GM12801 (cell line): ENCODE results near the gene POFUT1.

ENCODE experiments used
- TF ChIP-seq, protein P1 (sequence below): IDR thresholded peaks from one replicate; pipeline ENCODE4 v1.5.1; 2011; ENCODE audit warnings: control low read depth; ENCODE audit not compliant: insufficient read length; ENCODE audit errors: extremely low read depth

POFUT1 gene

GRCh38 chr20:32236048-32236533 lies 28.4 kb downstream of the POFUT1 start:
- TF ChIP-seq, protein P1, sequence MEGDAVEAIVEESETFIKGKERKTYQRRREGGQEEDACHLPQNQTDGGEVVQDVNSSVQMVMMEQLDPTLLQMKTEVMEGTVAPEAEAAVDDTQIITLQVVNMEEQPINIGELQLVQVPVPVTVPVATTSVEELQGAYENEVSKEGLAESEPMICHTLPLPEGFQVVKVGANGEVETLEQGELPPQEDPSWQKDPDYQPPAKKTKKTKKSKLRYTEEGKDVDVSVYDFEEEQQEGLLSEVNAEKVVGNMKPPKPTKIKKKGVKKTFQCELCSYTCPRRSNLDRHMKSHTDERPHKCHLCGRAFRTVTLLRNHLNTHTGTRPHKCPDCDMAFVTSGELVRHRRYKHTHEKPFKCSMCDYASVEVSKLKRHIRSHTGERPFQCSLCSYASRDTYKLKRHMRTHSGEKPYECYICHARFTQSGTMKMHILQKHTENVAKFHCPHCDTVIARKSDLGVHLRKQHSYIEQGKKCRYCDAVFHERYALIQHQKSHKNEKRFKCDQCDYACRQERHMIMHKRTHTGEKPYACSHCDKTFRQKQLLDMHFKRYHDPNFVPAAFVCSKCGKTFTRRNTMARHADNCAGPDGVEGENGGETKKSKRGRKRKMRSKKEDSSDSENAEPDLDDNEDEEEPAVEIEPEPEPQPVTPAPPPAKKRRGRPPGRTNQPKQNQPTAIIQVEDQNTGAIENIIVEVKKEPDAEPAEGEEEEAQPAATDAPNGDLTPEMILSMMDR, result no peak

DNA sequence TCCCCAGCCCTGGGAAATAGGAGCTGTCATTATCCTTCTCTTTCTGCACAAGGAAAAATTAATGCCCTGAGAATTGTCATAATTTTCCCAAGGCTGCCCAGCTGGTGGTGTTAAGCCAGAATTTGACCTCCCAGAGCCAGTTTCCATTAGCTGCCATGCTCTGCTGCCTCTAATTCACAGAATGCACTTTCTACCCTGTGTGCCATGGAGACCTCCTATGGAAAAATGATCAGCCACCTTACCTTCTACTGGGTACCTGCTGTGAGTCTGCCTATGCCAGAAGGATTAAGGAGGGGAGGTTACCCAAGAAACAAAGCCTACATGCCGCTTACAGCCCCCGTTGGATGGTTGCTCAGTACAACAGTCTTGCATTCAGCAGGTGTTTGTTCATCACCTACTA lies 29.1 kb downstream of the POFUT1 start:
- TF ChIP-seq, protein P1, result no peak

GRCh38 chr20:32237419-32237818 lies 29.7 kb downstream of the POFUT1 start:
- TF ChIP-seq, protein P1, result no peak

DNA sequence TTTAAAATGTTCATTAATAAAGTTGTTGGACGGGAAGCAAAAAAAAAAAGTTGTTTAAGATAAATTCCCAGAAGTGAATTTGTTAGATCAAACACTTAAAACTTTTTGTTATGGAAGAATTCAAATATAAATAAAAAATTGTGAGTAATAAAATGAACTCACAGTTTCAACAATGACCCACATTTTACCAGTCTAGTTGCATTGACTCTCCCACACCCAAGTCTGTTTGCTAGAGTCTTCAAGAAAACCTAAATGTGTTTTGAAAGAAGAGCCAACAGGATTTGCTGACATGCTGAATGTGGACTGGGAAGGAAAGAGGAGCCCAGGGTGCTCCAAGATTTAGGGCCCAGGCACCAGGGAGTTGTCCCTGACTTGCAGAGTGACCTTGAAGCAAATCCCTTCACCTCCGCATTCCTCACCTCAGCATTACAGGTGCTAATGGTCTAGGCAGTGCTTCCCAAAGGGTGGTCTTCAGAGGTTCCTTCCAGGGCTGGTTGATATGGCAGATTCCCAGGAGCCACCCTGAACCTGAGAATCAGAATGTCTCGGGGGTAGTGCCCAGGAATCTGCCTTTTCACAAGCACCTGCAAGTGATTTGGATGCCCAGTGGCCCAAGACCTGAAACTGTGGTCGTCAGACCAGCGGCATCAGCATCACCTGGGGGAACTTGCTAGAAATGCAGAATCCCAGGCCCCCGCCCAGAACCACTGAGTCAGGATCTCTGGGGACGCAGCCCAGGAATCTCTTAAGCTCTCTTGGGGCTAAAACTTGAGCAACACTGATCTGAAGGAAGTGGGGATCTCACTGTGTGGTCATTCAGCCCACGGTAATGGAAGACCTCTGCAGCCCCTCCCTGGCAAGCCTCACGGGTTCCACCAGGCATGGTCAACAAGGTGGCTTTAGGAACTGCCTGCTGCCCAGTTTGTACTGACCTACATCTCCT lies 31.1 kb downstream of the POFUT1 start:
- TF ChIP-seq, protein P1, result no peak

- TF ChIP-seq, protein P1, result no peak
Measured at GRCh38 chr20:32240205-32240604, 32.5 kb downstream of the POFUT1 start.

- TF ChIP-seq, protein P1, result no peak
Measured at GRCh38 chr20:32241807-32242206, 34.1 kb downstream of the POFUT1 start.

GRCh38 chr20:32244150-32244823 lies 36.6 kb downstream of the POFUT1 start:
- TF ChIP-seq, protein P1, result no peak
